ENCODE data around the gene THADA. TPM values are rescaled to one million over a fixed set of nuclear protein-coding genes. Genes with fewer than 3 reads are reported as not detected.
"Not testable (repeated sequence)": the region's sequence is repeated elsewhere in the genome, so short reads cannot be mapped to it uniquely, and the experiment has no call there.

THADA gene
- total RNA-seq, 3 donors from 2014 or later (not counting 1 experiment from before 2014, with no cell fraction given) = 34.1 to 35.7 (median 35.3) TPM

GRCh38 chr2:43399098-43399497 lies 196.7 kb downstream of the THADA start:
- ATAC-seq = no peak
- Mint-ChIP-seq H3K9me3 (no peaks in the 10 kb centered on the region), H3K27me3 (ENCODE audit: low read depth in 2 of 2) (no peaks in the 10 kb centered on the region), H3K36me3 (peaks cover 6% of the 10 kb centered on the region), H3K4me1 (peaks cover 0 to 8% of the 10 kb centered on the region in 2 donors), H3K27ac (no peak overlapping the region), H3K4me3 (no peak overlapping the region)
- Histone ChIP-seq H3K4me3 (ENCODE audit: low read length) (no peak overlapping the region), H3K36me3 (ENCODE audit: control insufficient read depth, insufficient read depth, low read length) (peaks cover 8% of the 10 kb centered on the region), H3K9me3 (ENCODE audit: control insufficient read depth, insufficient read depth, low read length) (no peaks in the 10 kb centered on the region), H3K27ac (ENCODE audit: low read length) (no peak overlapping the region), H3K27me3 (ENCODE audit: control insufficient read depth, insufficient read depth, low read length) (no peaks in the 10 kb centered on the region), H3K4me1 (ENCODE audit: control insufficient read depth, insufficient read depth, low read length) (no peaks in the 10 kb centered on the region)
- 100% methylated on average over 1 of the region's 2 CpGs for WGBS (ENCODE audit: insufficient coverage)
- DNase-seq = no peak
- intact Hi-C loops (cut with micrococcal nuclease) = no loop called here
- TF ChIP-seq, protein P1, sequence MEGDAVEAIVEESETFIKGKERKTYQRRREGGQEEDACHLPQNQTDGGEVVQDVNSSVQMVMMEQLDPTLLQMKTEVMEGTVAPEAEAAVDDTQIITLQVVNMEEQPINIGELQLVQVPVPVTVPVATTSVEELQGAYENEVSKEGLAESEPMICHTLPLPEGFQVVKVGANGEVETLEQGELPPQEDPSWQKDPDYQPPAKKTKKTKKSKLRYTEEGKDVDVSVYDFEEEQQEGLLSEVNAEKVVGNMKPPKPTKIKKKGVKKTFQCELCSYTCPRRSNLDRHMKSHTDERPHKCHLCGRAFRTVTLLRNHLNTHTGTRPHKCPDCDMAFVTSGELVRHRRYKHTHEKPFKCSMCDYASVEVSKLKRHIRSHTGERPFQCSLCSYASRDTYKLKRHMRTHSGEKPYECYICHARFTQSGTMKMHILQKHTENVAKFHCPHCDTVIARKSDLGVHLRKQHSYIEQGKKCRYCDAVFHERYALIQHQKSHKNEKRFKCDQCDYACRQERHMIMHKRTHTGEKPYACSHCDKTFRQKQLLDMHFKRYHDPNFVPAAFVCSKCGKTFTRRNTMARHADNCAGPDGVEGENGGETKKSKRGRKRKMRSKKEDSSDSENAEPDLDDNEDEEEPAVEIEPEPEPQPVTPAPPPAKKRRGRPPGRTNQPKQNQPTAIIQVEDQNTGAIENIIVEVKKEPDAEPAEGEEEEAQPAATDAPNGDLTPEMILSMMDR (IDR thresholded peaks at IDR 0.05) = no peak

GRCh38 chr2:43397821-43398220 lies 198.0 kb downstream of the THADA start:
- intact Hi-C loops (cut with micrococcal nuclease) = no loop called here
- no peak overlapping the region for H3K27ac ChIP-seq (ENCODE audit: low read length)

GRCh38 chr2:43397411-43397810 lies 198.4 kb downstream of the THADA start:
- Histone ChIP-seq H3K36me3 (ENCODE audit: control insufficient read depth, insufficient read depth, low read length) (peaks cover 8% of the 10 kb centered on the region), H3K9me3 (ENCODE audit: control insufficient read depth, insufficient read depth, low read length) (no peaks in the 10 kb centered on the region), H3K4me1 (ENCODE audit: control insufficient read depth, insufficient read depth, low read length) (no peaks in the 10 kb centered on the region), H3K4me3 (ENCODE audit: low read length) (no peak overlapping the region), H3K27me3 (ENCODE audit: control insufficient read depth, insufficient read depth, low read length) (no peaks in the 10 kb centered on the region), H3K27ac (ENCODE audit: low read length) (no peak overlapping the region)
- Mint-ChIP-seq H3K4me1 (peaks cover 0 to 4% of the 10 kb centered on the region in 2 donors), H3K27ac (no peak overlapping the region), H3K9me3 (no peaks in the 10 kb centered on the region), H3K27me3 (ENCODE audit: low read depth in 2 of 2) (no peaks in the 10 kb centered on the region), H3K36me3 (peaks cover 6% of the 10 kb centered on the region), H3K4me3 (no peak overlapping the region)
- intact Hi-C loops (cut with micrococcal nuclease) = no loop called here
- TF ChIP-seq, protein P1 (IDR thresholded peaks at IDR 0.05) = no peak
- DNase-seq (no peak), ATAC-seq (no peak)
- WGBS (ENCODE audit: insufficient coverage) = 73% methylated on average over 2 of the region's 2 CpGs

More at GRCh38 chr2:43397821-43398220, 198.0 kb downstream of the THADA start:
- no peaks in the 10 kb centered on the region for H3K4me1 ChIP-seq (ENCODE audit: control insufficient read depth, insufficient read depth, low read length)
- 98% methylated on average over 5 of the region's 5 CpGs for WGBS (ENCODE audit: insufficient coverage)
- no peaks in the 10 kb centered on the region for H3K27me3 Mint-ChIP-seq (ENCODE audit: low read depth in 2 of 2)
- peaks cover 6% of the 10 kb centered on the region for H3K36me3 Mint-ChIP-seq
- no peak overlapping the region for H3K27ac Mint-ChIP-seq
- no peak for DNase-seq
- no peaks in the 10 kb centered on the region for H3K9me3 ChIP-seq (ENCODE audit: control insufficient read depth, insufficient read depth, low read length)
- no peak overlapping the region for H3K4me3 Mint-ChIP-seq
- no peaks in the 10 kb centered on the region for H3K9me3 Mint-ChIP-seq
- ATAC-seq = no peak
- peaks cover 0 to 8% of the 10 kb centered on the region in 2 donors for H3K4me1 Mint-ChIP-seq
- TF ChIP-seq, protein P1 (IDR thresholded peaks at IDR 0.05) = no peak
- peaks cover 8% of the 10 kb centered on the region for H3K36me3 ChIP-seq (ENCODE audit: control insufficient read depth, insufficient read depth, low read length)
- H3K27me3 ChIP-seq (ENCODE audit: control insufficient read depth, insufficient read depth, low read length) = no peaks in the 10 kb centered on the region
- H3K4me3 ChIP-seq (ENCODE audit: low read length) = no peak overlapping the region

GRCh38 chr2:43396344-43396743 lies 199.5 kb downstream of the THADA start:
- H3K36me3 ChIP-seq (ENCODE audit: control insufficient read depth, insufficient read depth, low read length); H3K4me1 ChIP-seq (ENCODE audit: control insufficient read depth, insufficient read depth, low read length); DNase-seq; H3K4me3 ChIP-seq (ENCODE audit: low read length); ATAC-seq; H3K27me3 ChIP-seq (ENCODE audit: control insufficient read depth, insufficient read depth, low read length); H3K36me3 Mint-ChIP-seq; intact Hi-C loops (cut with micrococcal nuclease); H3K4me1 Mint-ChIP-seq; H3K27me3 Mint-ChIP-seq (ENCODE audit: low read depth in 2 of 2); H3K9me3 ChIP-seq (ENCODE audit: control insufficient read depth, insufficient read depth, low read length); H3K27ac ChIP-seq (ENCODE audit: low read length); H3K27ac Mint-ChIP-seq; H3K9me3 Mint-ChIP-seq; H3K4me3 Mint-ChIP-seq: not testable (repeated sequence)
- WGBS (ENCODE audit: insufficient coverage) = 97% methylated on average over 6 of the region's 8 CpGs

Data from natural killer cell (primary cell).